ENCODE results near the gene ZBTB6. TPM values are rescaled to one million over a fixed set of nuclear protein-coding genes. Genes with fewer than 3 reads are reported as not detected.

Gene ZBTB6
- 3.6 TPM for polyA plus RNA-seq (2013)

DNA sequence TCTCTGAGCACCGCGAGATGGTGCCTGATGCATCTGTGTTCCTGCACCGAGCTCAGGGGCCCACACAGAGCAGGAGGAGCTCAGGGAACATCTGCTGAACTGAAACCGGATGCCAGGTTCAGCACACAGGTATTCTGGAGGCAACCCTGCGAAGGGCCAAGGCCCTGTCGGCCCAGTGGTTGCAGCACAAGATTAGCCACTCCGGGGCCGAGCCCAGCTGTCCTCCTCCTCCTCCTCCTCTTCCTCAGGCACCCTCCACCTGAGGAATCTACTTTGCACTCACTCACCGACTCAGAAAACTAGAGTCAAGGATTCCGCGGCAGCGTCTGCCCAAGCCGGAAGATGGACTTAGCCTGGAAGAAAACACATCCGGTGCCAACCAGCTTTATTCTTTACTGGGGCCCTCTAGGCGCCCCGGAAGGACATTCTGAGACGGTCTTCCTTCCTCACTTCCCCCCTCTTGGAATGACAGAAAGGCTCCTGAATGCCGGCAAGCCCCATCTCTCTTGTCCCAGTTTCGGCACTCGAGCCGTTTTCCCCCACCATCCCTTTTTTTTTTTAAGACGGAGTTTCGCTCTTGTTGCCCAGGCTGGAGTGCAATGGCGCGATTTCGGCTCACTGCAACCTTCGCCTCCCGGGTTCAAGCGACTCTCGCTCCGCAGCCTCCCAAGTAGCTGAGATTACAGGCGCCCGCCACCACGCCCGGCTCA, at the start of gene ZBTB6:
Gene ZBTB6 (minus strand): TSS at position 360 of the 710 bp plus-strand sequence. CDS start 1,251 bp downstream, outside the sequence.
- CTCF ChIA-PET = interaction anchor here (0.7 to 1.8 kb wide), 8 partner anchors 10 to 78 kb away, joined by 3 to 8 read pairs (median 5); partner anchors contain the start of gene ZBTB26
- 0% methylated on average over 27 of the region's 35 CpGs for WGBS (ENCODE audit: insufficient coverage)
- peaks cover 4 to 16% (median 11%) of the 10 kb centered on the region in 4 experiments for H3K4me1 ChIP-seq (ENCODE audit: control extremely low read depth in 1 of 4, control insufficient read depth in 4 of 4, insufficient read depth in 4 of 4, low read length in 3 of 4)
- H3K9me3 ChIP-seq (ENCODE audit: control extremely low read depth in 1 of 5, control insufficient read depth in 4 of 5, insufficient read depth in 2 of 5, low read depth in 1 of 5, low read length in 4 of 5) = no peaks in the 10 kb centered on the region
- DNase-seq = peak; percentile 74 to 94 (median 89)
- H3K27ac ChIP-seq (ENCODE audit: insufficient read depth in 1 of 2, low read depth in 1 of 2, low read length in 2 of 2, poor library complexity in 1 of 2, severe bottlenecking in 2 of 2) = peak within 1 kb of the TSS; percentile 85 to 87
- peaks cover 0 to 18% (median 12%) of the 10 kb centered on the region in 4 experiments for H3K36me3 ChIP-seq (ENCODE audit: control insufficient read depth in 4 of 4, insufficient read depth in 4 of 4, low read length in 3 of 4)
- H3K27me3 ChIP-seq (replicated peaks in 2 of 5; ENCODE audit: control insufficient read depth in 4 of 5, insufficient read depth in 5 of 5, low read length in 4 of 5) = no peaks in the 10 kb centered on the region
- POLR2A ChIA-PET = interaction anchor here (0.6 to 1.9 kb wide), 8 partner anchors 9 to 648 kb away, joined by 3 to 10 read pairs (median 5); partner anchors contain the start of genes RABGAP1, RC3H2 and ZBTB26
- H3K4me3 ChIP-seq (ENCODE audit: control insufficient read depth in 1 of 7, extremely low read depth in 1 of 7, insufficient read depth in 4 of 7, low read depth in 2 of 7, low read length in 6 of 7) = peak within 1 kb of the TSS; percentile 75 to 94 (median 85)

DNA sequence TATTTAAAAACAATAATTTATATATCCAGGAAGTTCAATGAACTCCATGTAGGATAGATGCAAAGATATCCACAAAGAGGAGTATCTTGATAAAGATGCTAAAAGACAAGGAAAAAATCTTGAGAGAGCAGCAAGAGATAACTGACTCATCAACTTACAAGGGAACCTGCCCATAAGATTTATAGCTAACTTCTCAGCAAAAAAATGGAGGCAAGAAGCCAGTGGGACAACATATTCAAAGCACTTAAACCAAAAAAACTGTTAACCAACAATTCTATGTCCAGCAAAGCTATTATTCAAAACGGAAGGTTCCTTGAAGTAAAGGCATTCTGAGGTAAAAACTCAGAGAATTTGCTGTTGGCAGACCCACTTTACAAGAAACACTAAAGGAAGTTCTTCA, 48.0 kb upstream of the ZBTB6 start:
- ChIA-PET CTCF (interaction anchor here (1.4 to 1.5 kb wide), 2 partner anchors 13 to 16 kb away, joined by 3 to 4 read pairs; no protein-coding TSS in a partner anchor), POLR2A (no interaction called here)
- Histone ChIP-seq H3K27ac (ENCODE audit: insufficient read depth in 1 of 2, low read depth in 1 of 2, low read length in 2 of 2, poor library complexity in 1 of 2, severe bottlenecking in 2 of 2) (no peak overlapping the region), H3K9me3 (ENCODE audit: control extremely low read depth in 1 of 5, control insufficient read depth in 4 of 5, insufficient read depth in 2 of 5, low read depth in 1 of 5, low read length in 4 of 5) (peaks cover 1 to 15% (median 2%) of the 10 kb centered on the region in 5 experiments), H3K36me3 (ENCODE audit: control insufficient read depth in 4 of 4, insufficient read depth in 4 of 4, low read length in 3 of 4) (peaks cover 9 to 37% (median 13%) of the 10 kb centered on the region in 4 experiments), H3K4me1 (ENCODE audit: control extremely low read depth in 1 of 4, control insufficient read depth in 4 of 4, insufficient read depth in 4 of 4, low read length in 3 of 4) (peaks cover 0 to under 1% (median 0%) of the 10 kb centered on the region in 4 experiments), H3K4me3 (ENCODE audit: control insufficient read depth in 1 of 7, extremely low read depth in 1 of 7, insufficient read depth in 4 of 7, low read depth in 2 of 7, low read length in 6 of 7) (no peak overlapping the region), H3K27me3 (replicated peaks in 2 of 5; ENCODE audit: control insufficient read depth in 4 of 5, insufficient read depth in 5 of 5, low read length in 4 of 5) (no peaks in the 10 kb centered on the region)
- WGBS (ENCODE audit: insufficient coverage) = 100% methylated on average over 1 of the region's 1 CpG
- no peak for DNase-seq

DNA sequence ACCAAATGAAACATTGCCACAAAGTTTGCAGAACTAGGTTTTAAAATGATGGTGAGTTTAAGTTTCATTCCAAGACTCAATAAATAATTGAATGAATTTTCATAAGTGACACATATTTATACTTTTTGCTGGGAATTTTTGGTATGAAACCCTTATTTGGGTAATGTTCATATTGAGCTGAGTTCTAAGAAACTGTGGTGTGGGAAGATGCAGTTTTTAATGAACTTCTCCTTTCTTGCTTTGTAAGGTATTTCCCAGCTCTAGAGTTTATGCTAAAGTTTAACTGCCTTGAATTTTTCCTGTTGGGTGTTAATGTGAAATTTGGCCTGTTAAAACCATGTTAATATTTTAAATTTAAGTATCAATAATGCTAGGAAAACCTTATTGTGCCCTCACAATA, 42.8 kb upstream of the ZBTB6 start:
- ChIA-PET CTCF (no interaction called here), POLR2A (interaction anchor here (0.8 kb wide), 1 partner anchor 15 kb away, joined by 3 read pairs; the partner anchor contains the start of gene RABGAP1)
- Histone ChIP-seq H3K4me3 (ENCODE audit: control insufficient read depth in 1 of 7, extremely low read depth in 1 of 7, insufficient read depth in 4 of 7, low read depth in 2 of 7, low read length in 6 of 7) (no peak overlapping the region), H3K27ac (ENCODE audit: insufficient read depth in 1 of 2, low read depth in 1 of 2, low read length in 2 of 2, poor library complexity in 1 of 2, severe bottlenecking in 2 of 2) (no peak overlapping the region), H3K9me3 (ENCODE audit: control extremely low read depth in 1 of 5, control insufficient read depth in 4 of 5, insufficient read depth in 2 of 5, low read depth in 1 of 5, low read length in 4 of 5) (peaks cover 0 to 15% (median 2%) of the 10 kb centered on the region in 5 experiments), H3K4me1 (ENCODE audit: control extremely low read depth in 1 of 4, control insufficient read depth in 4 of 4, insufficient read depth in 4 of 4, low read length in 3 of 4) (peaks cover 0 to 13% (median 2%) of the 10 kb centered on the region in 4 experiments), H3K27me3 (replicated peaks in 2 of 5; ENCODE audit: control insufficient read depth in 4 of 5, insufficient read depth in 5 of 5, low read length in 4 of 5) (no peaks in the 10 kb centered on the region), H3K36me3 (ENCODE audit: control insufficient read depth in 4 of 4, insufficient read depth in 4 of 4, low read length in 3 of 4) (peaks cover 5 to 20% (median 9%) of the 10 kb centered on the region in 4 experiments)
- peak in 1 of 3 donors; percentile 41 for DNase-seq

- Histone ChIP-seq H3K4me3 (ENCODE audit: control insufficient read depth in 1 of 7, extremely low read depth in 1 of 7, insufficient read depth in 4 of 7, low read depth in 2 of 7, low read length in 6 of 7) (no peak overlapping the region), H3K27me3 (replicated peaks in 2 of 5; ENCODE audit: control insufficient read depth in 4 of 5, insufficient read depth in 5 of 5, low read length in 4 of 5) (no peaks in the 10 kb centered on the region), H3K4me1 (ENCODE audit: control extremely low read depth in 1 of 4, control insufficient read depth in 4 of 4, insufficient read depth in 4 of 4, low read length in 3 of 4) (peaks cover 0 to 13% (median 2%) of the 10 kb centered on the region in 4 experiments), H3K9me3 (ENCODE audit: control extremely low read depth in 1 of 5, control insufficient read depth in 4 of 5, insufficient read depth in 2 of 5, low read depth in 1 of 5, low read length in 4 of 5) (peaks cover 0 to under 1% (median 0%) of the 10 kb centered on the region in 5 experiments), H3K27ac (ENCODE audit: insufficient read depth in 1 of 2, low read depth in 1 of 2, low read length in 2 of 2, poor library complexity in 1 of 2, severe bottlenecking in 2 of 2) (no peak overlapping the region), H3K36me3 (ENCODE audit: control insufficient read depth in 4 of 4, insufficient read depth in 4 of 4, low read length in 3 of 4) (peaks cover 0 to 3% (median 2%) of the 10 kb centered on the region in 4 experiments)
- POLR2A ChIA-PET = no interaction called here
- DNase-seq = no peak
- CTCF ChIA-PET = no interaction called here
These were observed 41.1 kb upstream of the ZBTB6 start for GRCh38 chr9:122954253-122954691.

- DNase-seq = no peak
- no peak overlapping the region for H3K4me3 ChIP-seq (ENCODE audit: control insufficient read depth in 1 of 7, extremely low read depth in 1 of 7, insufficient read depth in 4 of 7, low read depth in 2 of 7, low read length in 6 of 7)
- ChIA-PET POLR2A (interaction anchor here (0.6 kb wide), 1 partner anchor 23 kb away, joined by 4 read pairs; no protein-coding TSS in a partner anchor), CTCF (no interaction called here)
- no peaks in the 10 kb centered on the region for H3K27me3 ChIP-seq (replicated peaks in 2 of 5; ENCODE audit: control insufficient read depth in 4 of 5, insufficient read depth in 5 of 5, low read length in 4 of 5)
- no peaks in the 10 kb centered on the region for H3K9me3 ChIP-seq (ENCODE audit: control extremely low read depth in 1 of 5, control insufficient read depth in 4 of 5, insufficient read depth in 2 of 5, low read depth in 1 of 5, low read length in 4 of 5)
- WGBS (ENCODE audit: insufficient coverage) = 80% methylated on average over 1 of the region's 1 CpG
- H3K4me1 ChIP-seq (ENCODE audit: control extremely low read depth in 1 of 4, control insufficient read depth in 4 of 4, insufficient read depth in 4 of 4, low read length in 3 of 4) = peaks cover 0 to 11% (median 2%) of the 10 kb centered on the region in 4 experiments
- no peaks in the 10 kb centered on the region for H3K36me3 ChIP-seq (ENCODE audit: control insufficient read depth in 4 of 4, insufficient read depth in 4 of 4, low read length in 3 of 4)
- no peak overlapping the region for H3K27ac ChIP-seq (ENCODE audit: insufficient read depth in 1 of 2, low read depth in 1 of 2, low read length in 2 of 2, poor library complexity in 1 of 2, severe bottlenecking in 2 of 2)
These were observed 37.9 kb upstream of the ZBTB6 start for GRCh38 chr9:122951056-122951455.

- POLR2A ChIA-PET = no interaction called here
- Histone ChIP-seq H3K36me3 (ENCODE audit: control insufficient read depth in 4 of 4, insufficient read depth in 4 of 4, low read length in 3 of 4) (no peaks in the 10 kb centered on the region), H3K4me1 (ENCODE audit: control extremely low read depth in 1 of 4, control insufficient read depth in 4 of 4, insufficient read depth in 4 of 4, low read length in 3 of 4) (peaks cover 0 to 12% (median 2%) of the 10 kb centered on the region in 4 experiments), H3K27ac (ENCODE audit: insufficient read depth in 1 of 2, low read depth in 1 of 2, low read length in 2 of 2, poor library complexity in 1 of 2, severe bottlenecking in 2 of 2) (no peak overlapping the region), H3K4me3 (ENCODE audit: control insufficient read depth in 1 of 7, extremely low read depth in 1 of 7, insufficient read depth in 4 of 7, low read depth in 2 of 7, low read length in 6 of 7) (no peak overlapping the region), H3K27me3 (replicated peaks in 2 of 5; ENCODE audit: control insufficient read depth in 4 of 5, insufficient read depth in 5 of 5, low read length in 4 of 5) (no peaks in the 10 kb centered on the region), H3K9me3 (ENCODE audit: control extremely low read depth in 1 of 5, control insufficient read depth in 4 of 5, insufficient read depth in 2 of 5, low read depth in 1 of 5, low read length in 4 of 5) (no peaks in the 10 kb centered on the region)
- CTCF ChIA-PET = no interaction called here
- no CpG with 5 or more reads among the region's 3 CpGs for WGBS (ENCODE audit: insufficient coverage)
- DNase-seq = no peak
These were observed 37.1 kb upstream of the ZBTB6 start for GRCh38 chr9:122950263-122950662.

DNA sequence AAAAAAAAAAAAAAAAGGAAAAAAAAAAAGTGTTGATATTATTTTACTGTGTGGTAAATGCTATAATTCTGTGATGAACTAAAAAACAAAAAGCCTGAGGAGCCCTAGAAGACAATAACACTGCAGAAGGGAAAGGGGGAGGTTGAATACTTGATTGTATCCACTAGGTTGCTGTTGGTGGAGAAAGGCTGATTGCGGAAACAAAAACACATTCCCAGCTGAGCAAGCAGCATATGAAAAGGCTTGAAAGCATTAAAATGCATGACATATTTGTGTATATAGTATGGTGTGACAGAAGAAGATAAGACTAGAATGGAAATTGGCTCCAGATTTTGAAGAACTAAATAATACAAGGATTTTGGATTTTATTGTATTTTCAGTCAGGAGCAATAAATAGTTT, 36.6 kb upstream of the ZBTB6 start:
- Histone ChIP-seq H3K9me3 (ENCODE audit: control extremely low read depth in 1 of 5, control insufficient read depth in 4 of 5, insufficient read depth in 2 of 5, low read depth in 1 of 5, low read length in 4 of 5) (no peaks in the 10 kb centered on the region), H3K4me1 (ENCODE audit: control extremely low read depth in 1 of 4, control insufficient read depth in 4 of 4, insufficient read depth in 4 of 4, low read length in 3 of 4) (peaks cover 0 to 12% (median 3%) of the 10 kb centered on the region in 4 experiments), H3K4me3 (ENCODE audit: control insufficient read depth in 1 of 7, extremely low read depth in 1 of 7, insufficient read depth in 4 of 7, low read depth in 2 of 7, low read length in 6 of 7) (no peak overlapping the region), H3K27me3 (replicated peaks in 2 of 5; ENCODE audit: control insufficient read depth in 4 of 5, insufficient read depth in 5 of 5, low read length in 4 of 5) (no peaks in the 10 kb centered on the region), H3K36me3 (ENCODE audit: control insufficient read depth in 4 of 4, insufficient read depth in 4 of 4, low read length in 3 of 4) (no peaks in the 10 kb centered on the region), H3K27ac (ENCODE audit: insufficient read depth in 1 of 2, low read depth in 1 of 2, low read length in 2 of 2, poor library complexity in 1 of 2, severe bottlenecking in 2 of 2) (no peak overlapping the region)
- ChIA-PET CTCF (no interaction called here), POLR2A (no interaction called here)
- DNase-seq = no peak
- WGBS (ENCODE audit: insufficient coverage) = 100% methylated on average over 1 of the region's 1 CpG

Data from common myeloid progenitor, CD34-positive (primary cell).